TTC549 (cell line): ENCODE data around the gene PDZRN4.
"Not testable (repeated sequence)": the region's sequence is repeated elsewhere in the genome, so short reads cannot be mapped to it uniquely, and the experiment has no call there.

ENCODE experiments used
- FAIRE-seq: peaks from 2 replicates; lab custom pipeline; 2012; peaks lifted over from hg19 to GRCh38; lab: Jason Lieb, UNC

The PDZRN4 gene

DNA sequence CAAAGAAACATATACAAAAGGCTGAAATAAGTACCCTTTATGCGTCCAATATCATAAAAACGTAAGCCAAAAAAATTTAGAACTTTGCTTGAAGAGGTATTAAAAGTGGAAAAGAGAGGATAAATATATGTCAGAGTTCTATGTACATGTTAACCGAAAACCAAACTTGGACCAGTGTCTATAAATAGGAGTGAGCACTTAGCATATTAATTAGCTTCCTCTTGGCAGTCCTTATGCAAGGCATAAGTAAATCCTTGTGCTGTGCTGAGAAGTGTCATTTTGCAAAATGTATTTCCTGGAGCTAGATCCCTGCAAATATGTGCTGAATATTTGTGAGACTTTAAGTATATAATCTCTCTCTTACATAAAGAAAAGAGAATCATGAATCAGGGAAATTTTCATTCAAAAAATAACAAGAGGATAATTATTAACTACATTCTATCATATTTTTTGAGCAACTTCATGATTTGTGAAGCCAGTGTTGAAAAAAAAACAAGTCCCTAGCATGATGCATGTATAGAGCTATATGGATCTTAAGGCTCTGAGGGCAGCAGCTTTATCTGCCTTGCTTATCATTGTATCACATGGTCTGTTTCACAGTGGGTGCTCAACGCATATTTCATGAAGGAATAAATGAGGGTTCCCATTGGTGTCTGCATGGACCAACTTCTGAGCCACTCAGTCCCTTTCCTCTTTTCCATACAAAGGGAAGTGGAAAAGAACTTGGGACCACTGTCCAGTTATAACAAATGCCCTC, 326.1 kb downstream of the PDZRN4 start:
- no peak for FAIRE-seq

DNA sequence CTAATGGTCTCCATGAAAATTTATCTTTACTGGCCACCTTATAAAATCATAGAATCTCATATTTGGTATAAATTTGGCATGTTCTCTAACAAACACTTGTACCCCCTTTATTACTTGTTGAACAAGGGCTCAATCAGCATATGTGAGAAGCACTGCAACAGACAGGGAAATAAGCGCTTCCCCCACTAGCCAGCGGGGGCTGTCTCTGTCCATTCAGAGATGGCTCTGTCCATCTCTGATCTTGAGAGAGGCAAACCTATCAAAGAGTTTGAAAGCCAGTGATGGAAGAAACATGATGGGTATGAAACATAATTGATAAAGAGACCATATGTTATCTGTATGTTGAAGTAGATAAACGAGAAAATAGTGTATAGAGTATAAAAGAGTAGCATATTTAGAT, 326.8 kb downstream of the PDZRN4 start:
- FAIRE-seq, result no peak

DNA sequence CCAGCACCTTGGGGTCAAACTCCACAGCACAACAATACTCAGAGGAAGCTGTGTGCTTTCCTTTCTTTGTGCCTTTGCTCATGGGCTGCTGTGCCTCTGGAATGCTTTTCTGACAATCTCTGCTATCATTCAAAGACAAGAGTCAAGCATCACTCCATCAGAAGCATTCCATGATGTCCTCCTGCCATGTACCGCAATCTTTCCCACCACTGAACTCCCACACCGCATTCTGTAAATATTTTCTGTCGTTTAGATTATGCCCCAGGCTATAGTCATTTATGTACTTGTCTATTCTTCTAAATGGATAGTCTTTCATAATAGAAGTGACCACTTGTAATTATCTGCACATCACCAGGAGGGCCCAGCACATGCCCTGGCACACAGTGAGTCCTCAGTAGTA, 327.8 kb downstream of the PDZRN4 start:
- FAIRE-seq, result no peak

DNA sequence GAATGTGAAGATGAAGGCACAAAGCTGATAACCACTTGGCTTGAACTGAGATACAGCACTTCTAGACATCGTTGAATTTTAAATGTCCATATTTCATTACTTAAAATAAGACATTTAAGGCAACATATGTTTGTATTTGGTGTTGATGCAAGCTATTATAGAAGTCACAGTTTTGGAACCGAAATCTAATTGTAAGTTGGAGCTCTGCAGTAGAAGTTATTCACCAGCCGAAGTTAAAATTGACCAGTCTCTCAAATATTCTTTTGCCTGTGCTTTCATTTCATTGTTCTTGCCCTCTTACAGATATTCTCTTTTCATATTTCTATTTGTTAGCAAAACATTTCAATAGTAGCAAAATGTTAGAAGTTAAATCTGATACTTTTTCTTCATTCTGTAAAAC, 332.7 kb downstream of the PDZRN4 start:
- FAIRE-seq, result no peak

DNA sequence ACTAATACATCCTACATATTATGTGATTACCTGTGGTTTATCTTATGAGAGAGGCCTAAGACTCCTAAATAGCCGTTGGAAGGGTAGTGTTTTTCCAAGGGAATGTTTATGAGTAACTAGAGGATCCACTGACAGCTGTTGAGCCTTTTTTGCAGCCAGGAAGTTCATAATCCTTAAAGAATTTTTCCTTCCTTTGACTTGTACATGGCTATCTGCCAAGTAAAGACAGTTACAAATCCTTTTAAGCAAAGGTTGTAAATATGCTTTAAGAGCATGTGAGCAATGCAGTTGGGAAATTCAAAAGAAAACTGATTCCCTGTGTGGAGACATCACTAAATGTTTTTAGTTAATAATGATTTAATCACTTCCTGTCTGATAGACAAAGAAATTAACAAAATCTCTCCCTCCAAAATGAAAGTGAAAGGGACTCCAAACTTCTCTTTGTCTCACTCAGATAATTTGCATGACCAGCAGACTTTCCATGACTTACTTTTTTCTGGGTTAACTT, 333.8 kb downstream of the PDZRN4 start:
- no peak for FAIRE-seq

DNA sequence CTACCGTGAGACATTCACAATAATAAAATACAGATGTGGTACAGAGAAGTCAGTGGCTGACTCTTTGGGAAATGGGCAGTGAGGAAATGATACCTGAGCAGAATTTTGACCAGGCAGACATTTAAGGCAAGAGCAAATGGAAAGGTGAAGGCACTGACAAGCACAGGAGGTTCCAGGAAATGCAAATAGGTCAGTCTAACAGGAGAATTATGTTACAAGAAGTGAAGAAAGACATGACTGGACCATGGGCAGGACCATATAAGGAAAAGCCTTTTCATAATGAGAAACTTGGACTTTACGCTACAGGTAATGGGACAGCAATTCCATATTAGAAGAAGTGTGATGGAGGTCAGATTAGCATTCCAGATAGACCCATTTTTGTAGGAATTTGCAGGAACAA, 338.9 kb downstream of the PDZRN4 start:
- FAIRE-seq, result no peak

DNA sequence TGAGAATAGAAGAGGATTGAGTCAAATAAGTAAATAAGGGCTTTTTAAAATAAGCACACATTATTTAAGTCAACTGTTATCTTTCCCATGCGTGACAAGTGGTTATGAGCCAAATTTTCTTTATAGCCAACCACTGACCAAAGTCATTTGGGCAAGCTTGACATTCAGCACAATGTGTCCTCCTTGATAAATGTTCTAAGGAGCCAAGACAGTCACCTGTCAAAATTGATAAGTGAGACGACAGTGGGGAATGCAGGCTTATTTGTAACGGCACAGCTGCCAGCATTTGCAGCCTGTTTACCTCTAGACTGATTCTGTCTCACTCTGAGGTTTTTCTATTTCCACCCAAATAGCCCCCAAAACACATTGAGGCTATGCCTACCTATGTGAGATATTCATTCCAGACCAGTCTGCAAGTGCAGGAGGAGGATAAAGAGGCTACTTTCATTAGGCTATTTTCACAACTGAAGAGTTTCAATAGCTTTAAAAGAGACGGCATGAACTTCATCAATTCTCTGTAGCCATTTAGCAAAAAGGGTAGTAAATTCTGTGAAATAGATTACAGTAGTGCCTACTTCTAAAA, 339.5 kb downstream of the PDZRN4 start:
- FAIRE-seq, result no peak

DNA sequence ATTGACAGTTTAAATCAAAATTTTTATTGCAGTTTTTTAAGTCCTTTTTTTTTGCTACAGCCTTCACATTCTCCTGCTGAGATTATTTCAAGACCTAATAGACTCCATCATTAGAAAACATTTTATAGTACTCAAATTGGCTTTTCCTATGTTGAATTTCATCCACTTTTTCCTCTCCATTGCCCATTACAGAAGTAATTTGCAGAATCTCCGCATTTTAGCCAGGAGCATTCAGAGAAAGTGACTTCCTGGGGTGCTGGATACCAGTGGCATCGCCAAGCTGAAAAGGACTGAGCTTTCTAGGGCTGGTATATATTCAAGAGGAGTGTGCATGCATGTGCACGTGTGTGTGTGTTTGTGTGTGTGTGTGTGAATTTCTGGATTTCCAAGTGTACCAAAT, 340.8 kb downstream of the PDZRN4 start:
- FAIRE-seq, result no peak

DNA sequence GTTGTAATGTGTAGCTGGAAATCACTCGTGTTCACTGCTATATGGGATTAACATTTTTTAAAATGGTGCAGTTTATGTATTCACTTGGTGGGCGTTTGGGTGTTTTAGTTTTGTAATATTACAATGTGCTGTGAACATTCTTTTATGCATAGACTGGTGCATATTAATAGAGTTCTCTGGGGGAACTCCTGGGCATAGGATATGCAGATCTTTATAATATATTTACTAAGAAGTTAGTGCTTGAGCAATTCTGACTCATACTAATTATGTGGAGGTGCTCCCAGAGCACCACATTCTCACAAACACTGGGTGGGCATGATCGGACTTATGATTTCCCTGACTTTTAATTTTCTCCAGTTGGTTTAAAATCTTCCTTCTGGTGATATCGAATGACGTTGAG, 342.3 kb downstream of the PDZRN4 start:
- no peak for FAIRE-seq

DNA sequence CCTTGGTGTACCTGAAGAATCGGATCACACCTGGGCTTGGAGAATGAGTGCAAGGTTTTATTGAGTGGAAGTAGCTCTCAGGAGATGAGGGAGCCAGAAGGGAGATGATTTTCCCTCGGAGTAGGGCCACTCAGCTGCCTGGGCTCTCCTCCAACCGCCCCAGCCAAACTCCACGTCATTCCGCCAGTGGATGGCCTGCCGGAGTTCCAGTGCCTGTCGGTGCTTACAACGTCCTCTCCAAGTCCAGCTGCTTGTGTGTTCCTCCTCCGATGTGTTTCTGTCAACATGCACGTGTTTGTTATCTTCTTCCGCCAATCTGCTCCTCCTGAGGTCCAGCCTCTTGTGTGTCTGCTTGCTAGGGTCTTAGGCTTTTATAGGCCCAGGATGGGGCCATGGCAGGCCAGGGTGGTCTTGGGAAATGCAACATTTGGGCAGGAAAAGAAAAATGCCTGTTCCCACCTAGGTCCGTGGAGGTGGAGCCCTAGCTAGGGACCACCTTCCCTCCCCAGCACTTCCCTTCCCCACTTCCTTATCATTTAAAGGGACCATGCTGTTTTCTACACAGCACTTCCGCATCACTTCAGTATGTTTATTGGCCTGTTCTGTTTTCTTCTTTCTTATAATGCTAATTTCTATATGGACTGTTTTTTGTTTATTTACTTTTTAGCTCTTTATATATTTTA, 343.2 kb downstream of the PDZRN4 start:
- no peak for FAIRE-seq

DNA sequence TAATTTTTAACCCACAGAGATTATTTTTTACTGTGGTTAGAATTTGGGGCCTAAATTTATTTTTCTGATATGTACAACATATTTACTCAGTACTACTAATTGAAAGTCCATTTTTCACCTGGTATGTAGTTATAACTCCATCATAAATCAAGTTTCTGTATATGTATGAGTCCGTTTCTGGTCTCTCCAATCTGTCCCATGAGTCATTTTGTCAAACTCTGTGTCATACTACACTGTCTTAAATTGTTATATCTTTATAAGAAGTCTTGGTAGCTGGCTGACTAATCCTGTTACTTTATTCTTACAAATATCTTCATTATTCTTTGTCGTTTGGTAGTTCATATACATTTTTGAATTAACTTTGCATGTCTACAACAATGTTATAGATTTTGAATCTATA, 344.0 kb downstream of the PDZRN4 start:
- FAIRE-seq, result no peak

DNA sequence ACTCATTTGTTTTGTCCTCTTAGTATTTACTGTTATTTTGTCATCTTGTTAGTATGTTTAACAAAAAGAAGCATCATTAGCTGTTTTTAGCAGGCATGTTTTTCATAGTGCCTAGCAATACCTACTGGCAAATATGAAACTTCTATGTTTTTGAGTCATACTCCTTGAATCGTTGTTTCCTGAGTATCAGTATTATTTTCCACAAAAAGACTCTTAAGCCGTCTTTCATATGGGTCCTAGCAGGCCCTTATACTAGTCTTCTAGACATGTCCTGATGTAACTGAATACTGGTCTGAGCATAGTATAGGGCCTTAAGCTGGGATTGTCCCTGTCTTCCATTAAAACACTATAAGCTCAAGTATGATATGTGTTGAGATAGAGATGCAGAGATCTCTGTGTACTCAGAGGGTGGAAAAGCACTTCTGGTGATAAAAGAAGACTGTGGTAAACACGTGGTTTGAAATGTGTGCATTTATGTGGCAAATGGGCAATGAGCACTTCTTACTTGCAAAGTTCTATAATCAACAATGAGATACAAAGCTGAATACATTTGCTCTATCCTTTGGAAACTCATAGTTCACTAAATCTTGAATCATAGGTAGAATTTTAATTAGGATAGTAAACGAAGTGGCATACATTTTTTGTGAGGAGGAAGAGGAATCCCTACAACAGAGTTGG, 348.8 kb downstream of the PDZRN4 start:
- FAIRE-seq, result no peak

DNA sequence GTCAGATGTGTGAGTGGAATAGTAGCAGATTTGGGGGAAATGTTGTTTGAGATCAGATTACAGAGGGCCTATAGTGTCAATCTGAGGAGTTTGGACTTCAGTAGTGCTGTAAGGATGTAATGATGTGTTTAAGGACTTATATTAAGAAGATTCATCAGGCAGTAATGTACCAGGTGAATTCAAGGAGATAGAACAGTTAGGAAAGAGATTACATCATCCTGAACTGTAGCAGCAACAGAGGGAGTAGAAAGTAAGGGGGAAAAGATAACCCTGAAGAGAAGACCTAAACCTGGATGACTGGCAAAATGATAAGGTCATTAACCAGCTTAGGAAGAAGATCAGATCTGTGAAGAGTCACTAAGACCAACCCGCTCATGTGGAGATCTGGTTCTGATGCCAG, 349.4 kb downstream of the PDZRN4 start:
- FAIRE-seq, result no peak

DNA sequence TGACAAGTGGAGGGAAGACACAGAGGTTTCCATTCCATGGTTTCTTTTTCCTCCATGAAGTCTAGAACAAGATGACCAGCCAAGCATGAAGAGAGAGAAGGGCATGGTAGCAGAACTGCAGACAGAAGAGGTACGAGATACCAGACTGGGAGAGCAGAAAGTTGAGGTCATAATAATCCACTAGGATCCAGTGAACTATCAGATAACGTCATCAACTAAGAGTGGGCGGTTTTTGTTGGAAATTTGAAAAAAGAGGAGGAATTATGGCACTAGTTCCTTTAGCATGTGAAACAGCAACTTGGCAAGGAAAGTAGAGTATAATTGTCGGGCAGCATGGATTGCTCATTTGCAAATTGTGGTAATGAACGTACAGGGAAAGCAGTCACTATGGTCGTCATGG, 357.6 kb downstream of the PDZRN4 start:
- no peak for FAIRE-seq

DNA sequence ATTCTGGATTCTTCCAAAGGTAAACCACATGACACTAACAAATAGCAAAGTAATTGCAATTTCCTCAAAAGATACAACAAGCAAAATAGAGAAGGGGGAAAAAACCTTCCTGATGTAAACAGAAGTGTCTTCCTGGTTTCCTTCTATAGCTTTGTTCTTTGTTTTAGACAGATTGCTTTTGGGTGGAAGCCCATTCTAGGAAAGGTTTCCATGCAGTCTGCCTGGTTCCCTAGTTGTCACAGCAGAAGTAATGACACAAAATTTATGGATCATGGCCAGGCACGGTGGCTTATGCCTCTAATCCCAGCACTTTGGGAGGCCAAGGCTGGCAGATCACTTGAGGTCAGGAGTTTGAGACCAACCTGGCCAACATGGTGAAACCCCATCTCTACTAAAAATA, 359.0 kb downstream of the PDZRN4 start:
- FAIRE-seq, result not testable (repeated sequence)

DNA sequence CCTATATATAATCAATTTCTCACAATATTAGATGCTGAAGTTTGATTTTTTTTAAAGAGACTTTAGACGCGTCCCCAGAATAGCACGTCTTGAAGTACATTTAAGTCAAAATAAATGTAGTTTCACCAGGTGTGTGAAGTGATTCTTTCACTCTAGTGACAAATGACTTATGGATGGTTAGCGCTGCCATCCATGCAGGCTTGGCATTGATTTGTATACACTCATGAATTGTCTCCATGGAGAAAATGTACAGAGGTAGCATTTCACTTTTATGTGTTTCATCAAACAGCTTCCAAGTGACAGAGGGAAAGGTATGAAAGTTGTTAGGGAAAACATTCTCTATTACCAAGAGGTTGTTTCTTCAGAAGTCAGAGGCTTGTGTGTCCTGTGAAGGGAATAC, 360.8 kb downstream of the PDZRN4 start:
- no peak for FAIRE-seq

DNA sequence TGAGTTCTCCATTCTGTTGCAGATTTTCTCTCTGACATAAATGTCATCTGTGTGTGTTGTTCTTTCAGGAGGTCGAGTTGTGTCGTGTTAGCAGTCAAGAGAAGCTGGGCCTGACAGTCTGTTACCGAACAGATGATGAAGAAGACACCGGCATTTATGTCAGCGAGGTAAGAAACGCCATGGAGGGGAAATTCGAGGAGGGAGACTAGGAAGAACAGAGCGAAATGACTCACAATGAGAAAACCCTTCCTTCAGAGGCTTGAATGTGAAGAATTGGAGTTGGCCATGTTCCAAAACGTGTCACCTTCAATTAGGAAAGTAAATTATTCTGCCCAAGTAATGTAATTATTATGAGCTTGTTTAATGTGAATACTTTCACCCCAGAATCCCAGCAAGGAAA, 364.5 kb downstream of the PDZRN4 start:
- no peak for FAIRE-seq

DNA sequence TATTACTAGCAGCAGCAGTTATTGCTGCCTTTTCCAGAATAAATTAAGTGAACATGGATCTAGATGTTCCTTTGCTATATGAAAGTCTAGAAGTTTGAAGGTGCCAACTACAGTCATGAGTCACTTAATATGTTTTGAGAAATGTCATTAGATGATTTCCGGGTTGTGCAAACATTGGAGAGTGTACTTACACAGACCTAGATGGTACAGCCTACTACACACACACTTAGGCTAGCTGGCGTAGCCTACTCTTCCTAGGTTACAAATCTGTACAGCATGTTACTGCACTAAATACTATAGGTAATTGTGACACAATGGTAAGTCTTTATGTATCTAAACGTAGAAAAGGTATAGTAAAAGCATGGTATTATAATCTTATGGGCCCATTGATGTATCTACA, 368.1 kb downstream of the PDZRN4 start:
- no peak for FAIRE-seq

DNA sequence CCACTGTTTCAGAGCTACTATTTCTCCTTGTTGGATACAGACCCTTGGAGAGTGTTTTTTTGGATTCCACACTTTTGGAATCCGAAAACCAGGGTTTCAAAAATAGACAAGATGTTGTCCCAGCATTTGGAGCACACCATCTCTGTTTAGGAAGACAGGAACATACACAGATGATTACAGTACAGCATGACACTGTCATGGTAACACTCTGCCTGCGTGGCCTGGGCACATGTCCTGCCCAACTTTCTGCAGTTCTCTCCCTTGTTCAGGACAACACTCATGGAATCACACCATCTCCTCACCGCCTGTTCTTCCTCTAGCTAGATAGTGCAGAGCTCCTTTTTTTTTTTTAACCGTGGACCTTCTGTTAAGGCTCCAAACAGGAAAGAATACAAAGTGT, 369.2 kb downstream of the PDZRN4 start:
- FAIRE-seq, result no peak

DNA sequence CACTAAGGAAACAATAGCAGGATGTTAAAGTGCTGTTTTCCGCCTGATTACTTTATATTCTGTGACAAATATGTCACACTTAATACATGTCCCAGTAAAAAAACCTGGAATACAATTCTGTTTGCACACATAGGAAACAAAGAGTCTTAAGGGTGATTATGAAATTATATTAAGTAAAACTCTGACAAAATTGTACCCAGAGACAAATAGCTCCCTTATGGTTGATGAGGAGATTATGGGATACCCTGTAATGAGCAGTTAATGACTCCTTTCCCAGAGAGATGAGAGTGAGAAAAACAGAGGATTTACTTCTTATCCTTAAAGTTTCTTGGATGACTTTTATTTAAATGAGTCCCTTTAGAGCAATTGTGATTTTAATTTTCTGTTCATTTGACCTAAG, 370.6 kb downstream of the PDZRN4 start:
- no peak for FAIRE-seq

DNA sequence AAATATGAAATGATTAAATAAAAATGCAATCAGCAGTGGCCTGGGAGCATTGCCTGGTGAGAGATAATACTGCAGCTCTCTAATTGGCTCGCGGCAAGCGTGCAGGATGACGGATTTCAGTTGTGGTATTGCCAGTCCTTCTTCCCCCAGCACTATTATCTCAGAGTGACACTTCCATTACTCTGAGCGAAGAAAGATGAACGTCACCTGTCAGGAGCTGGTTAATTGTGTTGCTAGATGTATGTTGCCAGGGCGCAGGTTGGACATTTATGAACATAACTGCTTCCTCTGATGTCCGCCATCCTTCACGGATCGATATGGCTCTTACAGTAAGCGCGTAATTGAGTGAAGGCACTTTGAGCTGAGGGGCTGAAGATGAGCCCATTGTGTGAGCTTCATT, 374.9 kb downstream of the PDZRN4 start:
- FAIRE-seq, result no peak

DNA sequence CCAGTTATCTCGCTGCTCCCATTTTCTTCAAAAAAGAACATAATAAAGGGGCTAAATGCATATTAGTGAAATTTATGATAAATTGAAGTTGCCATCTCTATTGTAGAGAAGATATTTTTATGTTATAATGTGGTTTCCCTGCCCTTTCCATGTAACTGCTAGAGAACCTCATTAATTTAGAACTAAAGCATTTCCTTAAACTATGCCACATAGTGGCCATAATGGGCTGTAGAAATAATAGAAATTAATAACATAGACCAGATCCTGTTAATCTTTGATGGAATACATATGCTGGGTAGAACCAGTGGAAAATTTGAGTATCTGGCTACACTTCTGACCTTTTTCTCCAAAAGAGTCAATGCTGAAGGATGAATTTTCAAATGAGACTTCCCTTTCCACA, 376.7 kb downstream of the PDZRN4 start:
- no peak for FAIRE-seq

DNA sequence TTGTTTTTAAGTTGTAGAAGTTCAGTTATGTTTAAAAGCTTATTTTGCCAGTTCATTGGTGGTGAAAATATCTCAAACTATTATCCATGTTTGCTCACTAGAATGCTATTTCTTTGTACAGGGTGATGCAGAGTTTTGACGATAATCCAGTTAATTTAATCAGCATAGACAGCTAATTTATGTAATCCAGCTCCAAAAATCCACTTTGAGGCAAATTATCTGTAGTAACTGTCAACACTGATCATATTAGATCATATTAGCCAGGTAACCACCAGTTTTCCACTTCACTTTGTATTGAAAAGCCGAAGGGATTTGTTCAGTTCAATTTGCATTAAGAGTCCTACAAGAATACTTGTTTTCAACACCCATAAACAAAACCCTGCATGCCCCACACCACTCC, 378.6 kb downstream of the PDZRN4 start:
- no peak for FAIRE-seq
